AML-193 (cell line): ENCODE measurements around the gene TNFAIP8.
"Not testable (repeated sequence)": the region's sequence is repeated elsewhere in the genome, so short reads cannot be mapped to it uniquely, and the experiment has no call there.

Experiments
- DNase-seq, 2 experiments: peaks; one replicate each; lab custom pipeline; 2025; lab: John Stamatoyannopoulos, UW

The TNFAIP8 gene

GRCh38 chr5:119418606-119419100 is 62.8 kb downstream of the TNFAIP8 start:
- DNase-seq: no peak

- DNase-seq: peak; percentile 79 to 83
Observed at GRCh38 chr5:119420169-119420568, 64.3 kb downstream of the TNFAIP8 start.

- peak; percentile 33 to 60 for DNase-seq
Observed at GRCh38 chr5:119426057-119426456, 70.2 kb downstream of the TNFAIP8 start.

- DNase-seq: no peak
Observed at GRCh38 chr5:119427060-119427459, 71.2 kb downstream of the TNFAIP8 start.

- DNase-seq: peak; percentile 59 to 62
Observed at GRCh38 chr5:119427596-119427995, 71.8 kb downstream of the TNFAIP8 start.

- DNase-seq: not testable (repeated sequence)
Observed at GRCh38 chr5:119428166-119428565, 72.3 kb downstream of the TNFAIP8 start.

GRCh38 chr5:119428574-119428973 is 72.8 kb downstream of the TNFAIP8 start:
- DNase-seq: not testable (repeated sequence)

- not testable (repeated sequence) for DNase-seq
Observed at GRCh38 chr5:119432674-119433237, 76.9 kb downstream of the TNFAIP8 start.

GRCh38 chr5:119435436-119436132 is 79.8 kb downstream of the TNFAIP8 start:
- DNase-seq: peak; percentile 47 to 64

GRCh38 chr5:119437785-119438586 is 82.2 kb downstream of the TNFAIP8 start:
- not testable (repeated sequence) for DNase-seq

- peak; percentile 40 to 51 for DNase-seq
Observed at GRCh38 chr5:119438587-119438917, 82.7 kb downstream of the TNFAIP8 start.

GRCh38 chr5:119439140-119439631 is 83.4 kb downstream of the TNFAIP8 start:
- DNase-seq: no peak

GRCh38 chr5:119439632-119440031 is 83.8 kb downstream of the TNFAIP8 start:
- not testable (repeated sequence) for DNase-seq

- not testable (repeated sequence) for DNase-seq
Observed at GRCh38 chr5:119444643-119445042, 88.8 kb downstream of the TNFAIP8 start.

- no peak for DNase-seq
Observed at GRCh38 chr5:119445544-119445943, 89.7 kb downstream of the TNFAIP8 start.
